VCaP (cell line): ENCODE results near the gene MLLT3.

Source experiments
- H3K27ac ChIP-seq: fragments of 450-650 bp; 2 replicates; pipeline ENCODE4 v1.5.1; 2017
- CTCF ChIP-seq: fragments of 450-650 bp; conservative IDR thresholded peaks from 2 replicates; pipeline ENCODE4 v1.5.1; 2017; ENCODE audit warnings: mild to moderate bottlenecking, moderate library complexity

Gene MLLT3

DNA sequence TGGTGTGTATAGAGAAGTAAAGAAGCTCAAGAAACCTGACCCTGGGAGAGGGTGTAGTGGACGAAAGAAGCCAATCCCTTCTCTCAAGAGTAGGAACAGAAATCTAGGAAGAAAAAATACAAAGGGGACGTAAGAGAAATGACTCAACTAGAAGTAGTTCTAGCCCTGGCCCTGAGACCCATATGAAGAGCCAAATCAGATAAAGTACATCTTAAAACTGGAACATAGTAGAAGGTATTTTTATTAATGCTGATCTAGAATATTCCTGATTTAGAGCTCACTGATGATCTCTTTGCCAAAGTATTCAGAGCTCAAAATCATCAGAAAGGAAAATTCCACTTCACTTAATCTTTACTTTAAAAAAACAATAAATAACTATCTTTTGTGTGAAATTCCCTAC, 184.8 kb downstream of the MLLT3 start:
- H3K27ac ChIP-seq: no peak overlapping the region
- no peak for TF ChIP-seq CTCF

- no peak overlapping the region for H3K27ac ChIP-seq
- TF ChIP-seq CTCF: no peak
Measured at GRCh38 chr9:20436476-20437195, 185.7 kb downstream of the MLLT3 start.

DNA sequence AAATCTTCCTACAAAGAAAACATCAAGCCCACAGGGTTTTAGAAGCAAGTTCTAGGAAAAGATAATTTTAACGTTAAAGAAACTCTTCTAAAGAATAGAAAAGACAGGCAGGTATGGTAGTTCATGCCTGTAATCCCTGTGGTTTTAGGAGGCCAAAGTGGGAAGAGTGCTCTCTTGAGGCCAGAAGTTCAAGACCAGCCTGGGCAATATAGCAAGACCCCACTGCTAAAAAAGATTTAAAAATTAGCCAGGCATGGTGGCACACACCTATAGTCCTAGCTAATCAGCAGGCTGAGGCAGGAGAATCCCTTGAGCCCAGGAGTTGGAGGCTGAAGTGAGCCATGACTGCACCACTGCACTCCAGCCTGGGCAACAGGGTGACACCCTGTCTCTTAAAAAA, 193.3 kb downstream of the MLLT3 start:
- no peak overlapping the region for H3K27ac ChIP-seq
- TF ChIP-seq CTCF: no peak

DNA sequence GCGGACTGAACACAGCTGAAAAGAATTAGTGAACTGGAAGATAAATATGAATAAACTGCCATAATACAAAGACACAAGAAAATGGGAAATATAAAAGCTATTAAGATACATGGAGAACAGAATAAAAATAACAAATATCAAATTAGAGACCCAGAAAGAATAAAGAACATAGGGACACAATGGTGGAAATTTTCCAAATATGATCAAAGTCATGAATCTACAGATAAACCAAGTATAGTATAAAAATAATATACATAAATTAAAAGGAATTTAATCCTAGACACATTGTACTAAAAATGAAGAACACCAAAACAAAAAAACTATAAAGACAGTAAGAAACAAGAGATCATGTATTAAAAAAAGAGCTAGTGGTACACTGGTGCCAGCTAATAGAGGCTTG, 194.9 kb downstream of the MLLT3 start:
- TF ChIP-seq CTCF: no peak
- H3K27ac ChIP-seq: no peak overlapping the region

GRCh38 chr9:20426019-20426418, 196.3 kb downstream of the MLLT3 start:
- H3K27ac ChIP-seq: no peak overlapping the region
- TF ChIP-seq CTCF: no peak

- no peak for TF ChIP-seq CTCF
- H3K27ac ChIP-seq: no peak overlapping the region
Measured at GRCh38 chr9:20419533-20419932, 202.8 kb downstream of the MLLT3 start.

- TF ChIP-seq CTCF: no peak
- no peak overlapping the region for H3K27ac ChIP-seq
Measured at GRCh38 chr9:20418485-20418884, 203.8 kb downstream of the MLLT3 start.
